Medulla oblongata (tissue), 1 donor: ENCODE measurements around the gene CCDC78.

Experiments used
- DNase-seq: peaks from one replicate; pipeline ENCODE4 v3.0.0-alpha.2; 2015; ENCODE audit errors: extremely low spot score

The CCDC78 gene

GRCh38 chr16:726438-727290 is at the start of gene CCDC78, which contains the start of gene HAGHL:
Gene CCDC78, minus strand, starts transcription at chr16:726443. Its CDS starts 76 bp downstream, at chr16:726367.
Gene HAGHL, plus strand, starts transcription at chr16:727106. Its CDS starts 404 bp downstream, at chr16:727510.
- peak; percentile 60 for DNase-seq

DNA sequence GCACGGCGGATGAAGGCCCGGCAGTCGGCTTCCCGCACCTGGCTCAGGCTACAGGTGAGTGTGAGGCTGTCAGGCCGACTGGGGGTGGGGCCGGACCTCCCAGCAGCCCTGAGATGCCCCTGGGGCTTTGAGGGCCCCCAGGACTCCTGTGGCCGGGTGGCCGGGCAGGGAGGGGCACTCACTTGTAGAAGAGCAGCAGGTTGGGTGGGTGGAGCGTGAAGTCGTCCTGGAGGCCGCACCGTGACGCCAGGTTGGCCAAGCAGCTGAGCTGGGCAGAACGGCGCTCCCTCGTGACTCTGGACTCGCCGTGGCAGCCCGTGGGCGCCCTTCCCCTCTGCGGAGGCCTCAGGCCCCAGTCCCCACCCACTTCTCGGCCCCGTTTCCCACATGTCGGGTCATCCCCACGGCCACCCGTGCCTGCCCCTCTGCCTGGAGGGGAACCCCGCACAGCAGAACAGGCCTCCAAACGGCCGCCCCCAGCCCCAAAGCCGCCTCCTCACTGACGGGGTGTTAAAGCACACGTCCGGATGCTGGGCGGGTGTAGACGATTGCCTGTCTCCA is 49.1 kb upstream of the CCDC78 start:
- DNase-seq = no peak

GRCh38 chr16:774086-775001 is 48.1 kb upstream of the CCDC78 start:
- no peak for DNase-seq

DNA sequence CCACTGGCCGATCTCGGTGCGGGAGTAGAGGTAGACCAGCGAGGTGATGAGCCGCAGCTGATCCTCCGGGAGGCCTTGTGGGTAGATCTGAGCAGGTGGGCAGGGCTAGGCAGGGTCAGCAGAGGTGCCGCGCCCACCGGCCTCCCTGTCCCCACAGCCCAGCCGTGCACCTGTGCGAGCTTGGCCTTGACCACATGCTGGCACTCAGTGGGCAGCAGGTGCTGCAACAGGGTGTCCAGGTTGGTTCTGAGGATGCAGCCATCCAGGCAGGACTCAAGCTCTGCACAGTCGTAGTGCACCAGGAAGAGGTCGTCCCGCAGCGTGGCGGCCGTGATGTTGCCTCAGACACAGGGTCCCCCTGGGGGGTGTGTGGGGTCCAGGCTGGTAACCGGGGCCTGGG is 46.7 kb upstream of the CCDC78 start:
- no peak for DNase-seq

GRCh38 chr16:770411-770810 is 44.2 kb upstream of the CCDC78 start:
- no peak for DNase-seq

GRCh38 chr16:769934-770333 is 43.7 kb upstream of the CCDC78 start:
- DNase-seq = no peak

DNA sequence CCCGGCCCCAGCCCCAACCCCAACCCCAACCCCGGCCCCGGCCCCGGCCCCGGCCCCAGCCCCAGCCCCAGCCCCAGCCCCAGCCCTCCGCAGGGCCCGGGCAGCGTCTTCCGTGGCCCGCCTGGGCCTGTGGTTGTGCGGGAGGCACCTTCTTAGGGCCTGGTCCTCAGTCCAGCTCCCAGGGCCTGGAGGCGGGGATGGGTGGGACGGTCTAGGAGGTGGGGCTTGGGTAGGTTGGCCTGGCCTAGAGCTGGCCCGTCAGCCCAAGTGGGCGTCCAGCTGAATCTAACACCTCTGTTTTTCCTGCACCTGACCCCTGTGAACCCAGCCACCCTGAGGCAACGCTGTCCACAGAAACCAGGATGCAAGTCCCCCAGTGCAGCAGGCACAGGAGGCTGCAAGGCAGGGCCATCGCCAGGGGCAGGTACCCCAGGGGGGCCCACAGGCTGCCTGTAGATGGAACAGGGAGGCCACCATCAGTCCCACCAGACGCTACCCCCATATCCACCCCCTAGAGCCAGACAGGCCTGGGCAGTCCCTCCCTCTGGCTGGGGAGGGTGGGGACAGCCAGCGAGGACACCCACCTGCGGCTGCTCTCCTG is 43.0 kb upstream of the CCDC78 start:
- DNase-seq = no peak

- no peak for DNase-seq
Measured at GRCh38 chr16:768428-768827, 42.2 kb upstream of the CCDC78 start.

- no peak for DNase-seq
Measured at GRCh38 chr16:767743-768235, 41.5 kb upstream of the CCDC78 start.

GRCh38 chr16:766820-767640 is 40.8 kb upstream of the CCDC78 start:
- no peak for DNase-seq

DNA sequence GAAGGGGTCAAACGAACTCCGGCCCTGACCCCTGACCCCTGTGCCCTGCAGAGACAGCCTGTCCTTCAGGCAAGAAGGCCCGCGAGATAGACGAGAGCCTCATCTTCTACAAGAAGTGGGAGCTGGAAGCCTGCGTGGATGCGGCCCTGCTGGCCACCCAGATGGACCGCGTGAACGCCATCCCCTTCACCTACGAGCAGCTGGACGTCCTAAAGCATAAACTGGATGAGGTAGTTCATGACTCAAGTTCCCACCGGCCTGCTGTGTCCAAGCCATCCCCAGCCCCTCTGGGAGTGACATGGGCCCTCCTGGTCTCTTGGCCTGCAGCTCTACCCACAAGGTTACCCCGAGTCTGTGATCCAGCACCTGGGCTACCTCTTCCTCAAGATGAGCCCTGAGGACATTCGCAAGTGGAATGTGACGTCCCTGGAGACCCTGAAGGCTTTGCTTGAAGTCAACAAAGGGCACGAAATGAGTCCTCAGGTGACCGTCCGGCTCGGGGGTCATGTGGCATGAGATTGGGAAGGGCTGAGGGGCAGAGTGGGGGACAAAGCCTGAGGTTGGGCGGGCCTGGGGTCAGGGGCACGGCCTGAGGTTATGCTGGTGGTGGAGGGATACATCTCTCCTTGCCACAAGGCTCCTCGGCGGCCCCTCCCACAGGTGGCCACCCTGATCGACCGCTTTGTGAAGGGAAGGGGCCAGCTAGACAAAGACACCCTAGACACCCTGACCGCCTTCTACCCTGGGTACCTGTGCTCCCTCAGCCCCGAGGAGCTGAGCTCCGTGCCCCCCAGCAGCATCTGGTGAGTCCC is 40.0 kb upstream of the CCDC78 start:
- no peak for DNase-seq

- DNase-seq = no peak
Measured at GRCh38 chr16:765488-765865, 39.2 kb upstream of the CCDC78 start.

DNA sequence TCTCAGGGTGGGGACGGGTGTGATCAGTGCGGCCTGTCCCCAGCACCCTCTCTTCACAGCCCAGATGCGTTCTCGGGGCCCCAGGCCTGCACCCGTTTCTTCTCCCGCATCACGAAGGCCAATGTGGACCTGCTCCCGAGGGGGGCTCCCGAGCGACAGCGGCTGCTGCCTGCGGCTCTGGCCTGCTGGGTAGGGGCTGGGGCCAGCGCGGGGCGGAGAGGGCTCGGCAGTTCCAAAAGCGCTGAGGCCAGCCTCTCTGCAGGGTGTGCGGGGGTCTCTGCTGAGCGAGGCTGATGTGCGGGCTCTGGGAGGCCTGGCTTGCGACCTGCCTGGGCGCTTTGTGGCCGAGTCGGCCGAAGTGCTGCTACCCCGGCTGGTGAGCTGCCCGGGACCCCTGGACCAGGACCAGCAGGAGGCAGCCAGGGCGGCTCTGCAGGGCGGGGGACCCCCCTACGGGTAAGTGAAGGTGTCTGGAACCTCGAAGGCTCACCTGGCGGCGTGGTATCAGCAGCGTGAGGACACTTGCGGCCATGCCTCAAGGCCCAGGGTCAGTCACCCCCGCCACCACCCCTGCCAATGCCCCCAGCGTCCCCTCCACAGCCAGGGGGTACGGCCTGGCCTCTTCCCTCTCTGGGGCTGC is 38.7 kb upstream of the CCDC78 start:
- no peak for DNase-seq

DNA sequence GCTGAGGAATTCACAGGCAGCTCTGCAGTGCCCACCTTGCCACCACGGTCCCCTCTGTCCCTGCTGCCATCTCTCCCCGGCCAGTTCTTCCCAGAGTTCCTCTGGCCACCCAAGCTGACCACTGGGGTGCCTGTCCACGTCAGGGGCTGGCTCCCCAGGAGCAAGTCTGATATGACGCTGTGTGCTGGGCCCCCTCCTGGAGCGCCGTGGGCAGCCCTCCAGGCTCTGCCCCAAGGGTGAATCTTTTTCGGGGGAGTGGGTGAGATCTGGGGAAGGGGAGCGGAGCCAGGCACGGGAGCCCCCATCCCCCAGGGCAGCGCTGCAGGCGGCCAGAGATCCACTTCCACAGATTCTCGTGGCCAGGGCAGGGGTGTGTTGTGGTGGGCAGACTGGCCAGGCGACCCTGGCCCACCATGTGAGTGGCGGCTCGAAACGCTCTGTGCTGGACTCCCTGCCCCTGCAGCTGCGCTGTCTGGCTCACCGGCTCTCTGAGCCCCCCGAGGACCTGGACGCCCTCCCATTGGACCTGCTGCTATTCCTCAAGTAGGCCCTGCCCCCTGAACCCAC is 38.0 kb upstream of the CCDC78 start:
- DNase-seq = no peak

GRCh38 chr16:763369-764183 is 37.3 kb upstream of the CCDC78 start:
- DNase-seq = no peak

DNA sequence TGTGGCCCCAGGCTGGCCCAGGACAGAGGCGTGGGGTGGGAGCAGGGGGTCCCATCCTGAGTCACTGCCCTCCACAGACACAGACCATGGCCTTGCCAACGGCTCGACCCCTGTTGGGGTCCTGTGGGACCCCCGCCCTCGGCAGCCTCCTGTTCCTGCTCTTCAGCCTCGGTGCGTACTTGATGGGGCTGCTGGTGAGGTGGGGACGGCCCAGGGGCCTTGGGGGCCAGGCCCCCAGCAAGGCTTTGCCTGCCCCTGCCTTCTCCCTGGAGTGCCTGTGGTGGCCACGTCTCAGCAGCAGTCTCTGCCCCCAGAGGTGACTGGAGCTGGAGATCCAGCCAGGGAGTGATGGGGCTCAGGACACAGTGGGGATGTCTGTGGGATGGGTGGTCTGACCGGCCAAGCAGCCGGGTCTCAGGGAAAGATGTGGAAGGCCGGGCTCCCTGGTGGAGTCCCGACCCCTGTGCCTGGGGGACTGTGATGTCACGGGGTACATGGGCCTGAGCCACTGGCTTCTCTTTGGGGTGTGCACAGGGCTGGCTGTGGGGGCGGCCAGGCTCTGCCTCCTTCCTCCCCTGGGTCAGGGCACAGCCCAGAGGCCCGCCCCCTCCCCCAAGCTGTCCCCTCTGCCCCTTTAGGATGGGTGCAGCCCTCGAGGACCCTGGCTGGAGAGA is 36.5 kb upstream of the CCDC78 start:
- no peak for DNase-seq

DNA sequence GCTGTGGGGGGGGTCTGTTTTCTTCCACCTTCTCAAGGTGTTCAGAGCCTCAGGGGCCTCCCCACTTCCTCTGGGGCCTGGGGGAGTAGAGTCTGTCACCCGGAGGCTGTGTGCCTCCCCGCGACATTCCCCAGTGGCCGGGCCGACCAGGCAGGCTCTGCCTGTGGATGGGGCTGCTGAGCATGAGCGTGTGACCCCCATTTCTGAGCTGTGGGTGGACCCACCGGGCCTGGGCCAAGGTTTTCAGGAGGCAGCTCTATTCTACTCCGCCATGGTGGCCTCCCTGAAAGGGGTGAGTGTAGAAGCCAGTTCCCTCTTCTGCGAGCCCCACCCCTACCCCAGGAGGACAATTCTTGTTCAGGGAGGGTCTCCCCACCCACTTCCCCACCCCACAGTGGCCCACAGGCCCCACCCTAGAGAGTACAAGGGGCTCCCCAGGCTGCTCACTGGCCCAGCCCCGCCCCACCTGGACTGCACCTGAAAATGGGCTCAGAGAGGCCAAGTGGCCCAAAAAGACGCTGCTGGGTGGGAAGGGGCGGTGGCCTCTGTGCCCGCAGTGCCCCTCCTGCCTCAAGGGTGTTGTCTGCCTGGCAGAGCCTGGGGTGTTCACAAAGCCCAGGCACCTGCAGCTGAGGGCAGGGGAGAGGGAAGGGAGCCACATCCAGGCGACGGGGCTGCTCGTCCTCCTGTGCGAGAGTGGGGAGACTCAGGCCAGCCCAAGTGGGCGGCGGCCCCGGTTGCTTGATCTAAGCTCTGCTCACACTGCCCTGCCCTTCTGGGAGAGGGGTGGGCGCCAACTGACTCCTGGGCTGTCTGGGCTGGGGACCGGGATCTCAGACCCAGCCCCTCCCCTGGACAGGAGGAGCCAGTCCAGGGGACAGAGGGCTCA is 35.6 kb upstream of the CCDC78 start:
- DNase-seq = no peak
